CMK (cell line): ENCODE measurements around the gene KCNMB2.
"Not testable (repeated sequence)": the region's sequence is repeated elsewhere in the genome, so short reads cannot be mapped to it uniquely, and the experiment has no call there.

Experiments used
- DNase-seq: peaks from one replicate; pipeline ENCODE4 v3.0.0-alpha.2; 2010; ENCODE audit warnings: low read depth

KCNMB2 gene

DNA sequence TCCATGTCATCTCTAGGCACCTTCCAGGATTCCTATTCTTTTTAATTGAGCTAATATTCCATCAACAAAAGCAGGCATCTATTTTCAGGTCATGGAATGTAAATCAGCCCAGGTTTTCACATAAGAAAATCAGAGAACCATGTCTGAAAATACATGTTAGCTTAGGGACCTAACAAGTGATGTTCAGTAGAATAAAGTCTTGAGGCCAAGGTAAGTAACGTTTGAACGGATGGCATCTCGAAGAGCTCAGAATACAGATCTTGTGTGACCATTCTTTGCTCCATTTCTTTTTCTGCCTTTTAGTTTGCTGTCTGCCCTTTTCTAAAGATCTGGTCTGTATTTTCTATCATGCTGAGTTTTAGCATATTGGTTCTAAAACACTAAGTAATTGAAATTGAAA lies 16.5 kb upstream of the KCNMB2 start:
- no peak for DNase-seq

DNA sequence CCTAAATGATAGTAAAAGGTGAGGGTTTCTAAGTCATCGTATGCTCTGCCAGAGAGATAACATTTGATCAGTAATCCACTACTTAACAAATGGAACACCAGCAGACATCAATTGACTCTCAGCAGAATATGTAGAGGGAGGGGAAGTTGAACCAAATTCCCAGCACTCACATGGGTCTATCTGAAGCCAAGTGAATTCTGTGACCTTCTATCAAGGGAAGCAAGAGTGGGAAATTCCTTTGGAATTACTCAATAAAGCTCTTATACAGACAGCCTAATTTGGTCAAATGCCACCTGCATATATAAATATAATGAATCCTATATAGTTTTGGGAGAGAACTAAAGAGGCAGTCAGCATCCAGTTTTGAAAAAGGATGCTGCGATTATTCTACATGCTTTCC lies 15.8 kb upstream of the KCNMB2 start:
- DNase-seq = no peak

DNA sequence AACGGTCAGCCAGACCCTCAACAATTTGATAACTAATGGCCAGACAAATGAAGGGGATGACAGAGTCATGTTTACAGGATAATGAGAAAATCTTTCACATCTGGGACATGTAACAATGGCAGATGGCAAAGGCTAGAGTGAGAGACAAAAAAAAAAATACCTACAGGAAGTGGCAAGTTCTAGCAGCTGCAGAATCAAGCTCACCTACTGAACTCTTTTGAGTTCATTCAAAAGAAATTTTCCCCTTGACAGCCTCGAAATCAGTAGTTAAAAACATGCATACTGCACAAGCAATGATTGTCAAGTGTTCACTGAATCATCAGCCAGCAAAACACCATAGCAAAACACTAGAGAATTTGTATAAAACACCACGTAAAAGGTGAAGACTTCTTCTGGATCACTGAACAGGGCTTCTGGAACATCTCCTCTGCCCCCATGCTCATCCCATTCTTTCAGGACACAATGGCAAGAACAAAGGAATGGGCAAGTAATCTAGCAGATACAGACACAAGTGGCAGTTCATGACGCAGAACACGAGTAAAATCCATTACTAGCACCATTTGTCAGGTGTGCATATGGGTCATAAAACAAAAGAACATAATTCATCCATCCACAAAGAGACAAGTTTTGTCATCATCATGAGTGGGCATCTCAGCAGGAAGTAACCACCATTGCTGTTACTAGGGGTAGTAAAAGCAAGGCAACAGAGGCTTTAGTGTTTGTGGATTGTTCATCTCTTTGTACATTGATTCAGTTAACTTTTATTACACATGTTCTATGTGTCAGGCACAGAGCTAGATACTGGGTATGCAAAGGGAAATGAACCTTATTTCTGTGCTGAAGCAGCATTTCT lies 13.8 kb upstream of the KCNMB2 start:
- no peak for DNase-seq

DNA sequence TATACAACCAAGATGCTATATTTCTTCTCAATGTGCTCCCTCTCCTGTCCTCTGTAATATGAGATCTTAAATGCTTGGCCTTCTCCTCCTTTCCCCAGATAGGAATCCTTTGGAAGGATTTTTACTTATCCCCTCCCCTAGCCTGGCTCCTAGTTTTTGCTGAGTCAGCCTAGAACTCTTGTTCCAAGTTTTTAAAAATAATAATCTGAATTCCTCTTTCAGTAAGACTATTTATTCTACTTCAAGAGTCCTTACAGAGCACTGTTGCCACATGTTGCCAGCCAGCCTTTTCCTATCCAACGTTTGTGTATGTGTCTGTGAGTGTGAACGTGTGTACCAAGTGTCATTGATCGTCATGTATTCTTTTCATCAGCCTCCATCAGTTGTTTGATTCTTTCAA lies 11.0 kb upstream of the KCNMB2 start:
- DNase-seq = no peak

DNA sequence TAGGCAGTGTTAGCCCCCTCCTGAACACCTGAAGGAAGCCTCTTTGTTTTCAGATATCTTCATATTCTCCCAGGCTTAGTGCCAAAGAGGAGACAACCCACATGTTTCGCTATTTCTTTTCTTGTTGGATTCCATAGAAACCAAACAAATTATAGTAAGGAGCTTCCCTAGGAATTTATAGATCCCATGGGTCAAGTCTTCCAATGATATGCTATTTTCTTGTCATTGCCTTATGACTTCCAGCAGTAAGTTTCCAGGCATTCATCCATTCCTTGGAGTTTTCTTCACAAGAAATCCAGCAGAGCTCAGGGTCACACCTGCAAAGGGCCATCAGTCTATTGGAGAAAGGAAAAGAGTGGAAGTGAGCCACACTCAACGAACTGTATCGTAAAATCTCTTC lies 9.9 kb upstream of the KCNMB2 start:
- no peak for DNase-seq

DNA sequence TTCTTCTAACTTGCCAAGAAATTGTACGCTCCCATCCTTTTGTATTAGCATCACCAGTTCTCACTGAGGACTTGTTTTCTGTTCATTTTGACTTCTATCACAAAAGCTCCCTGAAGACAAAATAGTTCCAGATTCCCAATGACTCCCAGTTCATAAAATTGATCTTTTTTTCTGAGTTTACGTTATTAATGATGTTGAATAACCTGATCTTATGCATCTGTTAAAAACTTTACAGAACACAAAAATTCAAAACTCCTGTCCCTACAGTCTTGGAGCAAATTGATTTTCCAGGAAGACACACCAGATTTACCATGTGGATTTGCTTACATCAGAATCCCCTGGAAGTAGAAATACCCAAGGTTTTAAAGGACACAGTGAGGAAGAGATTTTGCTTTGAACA lies 8.3 kb upstream of the KCNMB2 start:
- no peak for DNase-seq

DNA sequence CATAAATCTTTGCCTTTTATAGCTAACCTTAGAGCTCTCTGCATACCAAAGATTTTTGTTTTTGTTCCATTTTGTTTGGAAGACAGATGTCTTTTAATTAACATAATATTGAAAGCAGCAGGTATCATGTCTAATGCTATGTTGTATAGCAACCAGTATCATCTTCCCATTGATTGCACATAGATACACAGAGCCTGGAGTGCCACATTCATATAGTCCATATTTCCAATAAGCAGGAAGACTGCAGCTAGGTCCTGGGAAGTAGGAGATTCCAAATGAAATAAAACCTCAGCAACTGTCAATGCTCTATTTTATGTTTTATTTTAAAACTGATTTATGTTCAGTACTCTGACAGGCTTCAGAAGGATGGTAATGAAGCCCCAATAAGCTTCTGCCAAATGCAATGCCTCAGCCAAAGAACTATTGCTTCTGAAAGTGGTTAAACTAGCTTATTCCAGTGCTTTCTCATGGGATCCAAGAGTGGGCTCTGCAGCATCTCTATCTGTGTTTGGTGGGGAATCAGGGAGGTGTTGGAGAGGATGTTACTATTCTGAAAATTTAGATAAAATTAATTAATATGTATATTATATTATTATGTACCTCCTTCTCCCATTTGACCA lies 6.5 kb upstream of the KCNMB2 start:
- no peak for DNase-seq

DNA sequence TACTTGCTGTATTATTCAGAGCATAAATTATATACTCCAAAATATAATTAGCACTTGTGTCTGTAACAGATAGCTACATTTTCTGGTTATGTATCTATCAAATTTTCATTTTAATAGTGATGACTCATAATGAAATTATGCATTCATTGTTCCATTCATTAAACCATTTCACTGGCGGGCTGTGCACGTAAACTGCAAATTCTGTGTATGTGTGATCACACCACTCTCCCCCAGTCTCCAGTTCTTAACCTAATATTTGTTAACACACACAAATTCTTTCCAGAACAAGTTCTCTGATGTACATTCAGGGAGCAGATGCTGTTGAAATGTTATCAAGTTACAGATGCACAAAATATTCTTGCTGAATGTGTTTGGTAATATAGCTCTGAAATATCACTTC lies 3.8 kb upstream of the KCNMB2 start:
- no peak for DNase-seq

DNA sequence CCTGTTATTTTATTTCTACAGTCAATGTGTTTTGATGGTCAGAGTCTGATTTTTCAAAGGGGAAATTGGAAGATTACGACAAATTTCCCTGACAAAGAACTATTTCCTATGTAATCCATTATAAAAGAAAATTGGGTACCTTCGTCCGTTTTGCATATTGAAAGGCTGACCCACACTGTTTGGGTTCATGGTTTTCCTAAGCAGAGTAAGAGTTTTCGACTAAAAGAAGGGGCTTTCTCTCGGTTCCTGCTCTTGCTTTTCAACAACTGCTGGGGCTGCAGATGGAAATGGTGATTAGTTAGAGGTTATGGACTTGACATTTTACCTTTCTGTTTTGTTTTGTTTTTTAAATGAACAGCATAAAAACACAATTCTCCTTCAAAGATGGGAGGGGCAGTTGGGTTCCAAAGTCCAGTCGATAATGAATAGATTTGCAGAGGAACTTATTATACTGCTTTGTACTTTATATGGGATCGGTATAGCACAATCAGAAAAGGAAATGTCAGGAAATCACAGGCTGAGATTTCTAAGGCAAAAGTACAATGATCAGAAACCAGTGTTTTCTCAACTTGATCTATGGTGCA lies 978 bp downstream of the KCNMB2 start:
- DNase-seq = no peak

DNA sequence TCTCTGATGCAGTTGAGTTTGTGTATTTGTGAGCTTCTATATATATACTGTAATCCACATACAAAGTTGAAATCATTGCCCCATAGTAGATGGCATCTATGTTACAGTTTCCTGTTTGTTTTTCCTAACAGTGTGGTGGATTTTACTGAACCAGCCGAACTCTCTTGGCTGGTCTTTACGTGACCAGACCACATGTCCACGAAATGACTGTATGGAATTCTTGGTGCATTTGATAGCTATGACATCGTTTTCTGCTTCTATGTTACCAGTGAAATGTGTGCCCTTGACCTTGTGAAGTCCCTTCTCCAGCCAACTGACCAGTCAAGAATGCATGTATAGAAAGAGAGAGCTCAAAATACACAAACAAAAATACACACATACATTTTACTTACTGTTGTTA lies 1.8 kb downstream of the KCNMB2 start:
- DNase-seq = no peak

DNA sequence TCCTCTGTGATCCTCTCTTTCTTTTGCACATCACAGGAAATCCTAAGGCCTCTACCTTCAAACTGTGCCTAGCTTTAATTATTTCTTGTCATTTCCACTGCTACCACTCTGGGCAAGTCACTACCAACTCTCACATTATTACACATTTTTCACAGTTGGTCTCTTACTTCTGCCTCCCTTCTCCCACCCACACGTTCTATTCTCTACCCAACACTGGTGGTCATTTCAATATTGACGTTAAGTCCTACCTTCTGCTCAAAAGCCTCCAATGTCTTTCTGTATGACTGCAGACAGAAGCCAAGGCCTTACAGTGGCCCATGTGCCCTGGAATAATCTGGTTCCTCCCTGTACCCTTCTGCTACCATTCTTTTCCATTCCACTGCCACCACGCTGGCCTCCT lies 3.9 kb downstream of the KCNMB2 start:
- DNase-seq = no peak

DNA sequence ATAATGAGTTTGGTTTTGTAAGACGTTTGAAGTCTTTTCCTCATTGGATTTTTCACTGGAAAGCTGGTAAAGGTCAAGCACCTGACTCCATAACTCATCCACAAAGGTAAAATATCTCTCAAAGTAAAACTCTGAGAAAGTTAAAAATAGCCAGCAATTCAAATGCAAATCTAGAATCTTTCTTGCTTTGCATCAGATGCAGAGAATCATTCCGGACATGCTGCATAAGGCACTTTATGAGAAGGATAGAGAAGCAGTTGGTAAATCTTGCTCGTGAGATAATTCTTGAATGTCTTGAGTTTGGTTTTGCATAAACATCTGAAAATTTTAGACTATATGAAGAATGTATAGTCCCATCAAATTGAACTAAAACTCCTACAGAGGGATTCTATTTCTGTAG lies 9.1 kb downstream of the KCNMB2 start:
- no peak for DNase-seq

DNA sequence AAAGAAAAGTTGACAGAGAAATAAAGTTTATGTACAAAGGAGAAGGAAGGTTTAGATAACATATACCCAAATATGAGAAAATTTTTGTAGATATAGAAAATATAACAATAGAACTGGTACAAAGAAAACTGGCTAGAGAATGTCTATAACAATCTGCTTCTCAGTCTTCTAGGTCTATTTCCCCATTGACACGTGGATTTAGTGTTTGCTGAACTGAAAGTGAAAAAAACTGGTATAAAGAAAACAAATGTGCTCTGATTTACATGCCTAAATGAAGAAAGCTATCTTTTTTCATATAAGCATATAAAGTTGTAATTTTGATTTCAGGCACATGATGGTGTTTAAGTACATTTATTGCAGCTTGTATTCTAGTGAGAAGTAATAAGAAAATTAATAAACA lies 9.8 kb downstream of the KCNMB2 start:
- DNase-seq = no peak

DNA sequence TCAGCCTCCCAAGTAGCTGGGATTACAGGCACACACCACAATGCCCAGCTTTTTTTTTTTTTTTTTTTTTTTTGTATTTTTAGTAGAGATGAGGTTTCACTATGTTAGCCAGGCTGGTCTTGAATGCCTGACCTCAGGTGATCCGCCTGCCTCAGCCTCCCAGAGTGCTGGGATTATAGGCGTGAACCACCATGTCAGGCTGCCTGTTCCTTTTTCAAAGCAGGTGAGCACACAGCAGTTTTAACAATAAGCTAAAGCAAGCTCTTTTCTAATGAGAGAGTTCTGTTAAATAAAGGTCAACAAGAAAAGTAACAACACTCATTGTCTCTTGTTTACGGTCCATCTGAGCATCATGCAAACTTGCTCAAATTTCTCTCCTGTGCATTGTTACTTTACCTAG lies 13.2 kb downstream of the KCNMB2 start:
- DNase-seq = not testable (repeated sequence)

DNA sequence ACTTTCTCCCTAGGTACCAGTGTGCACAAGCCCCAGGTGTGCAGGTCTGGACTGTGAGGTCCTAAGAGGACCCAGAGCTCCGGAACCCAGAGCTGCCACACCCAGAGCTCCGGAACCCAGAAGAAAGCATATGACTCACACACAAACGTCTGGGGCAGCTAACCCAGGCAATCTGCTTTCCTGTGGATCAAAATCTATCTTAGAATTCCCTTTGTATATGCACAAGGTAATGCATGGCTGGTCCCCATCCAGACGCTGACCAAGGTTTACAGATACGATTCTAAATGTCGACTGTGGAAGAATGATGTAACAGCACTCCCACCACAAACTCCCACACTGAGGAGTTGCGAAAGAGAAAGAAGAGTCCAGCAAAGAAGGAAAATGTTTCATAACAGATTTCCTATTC lies 15.7 kb downstream of the KCNMB2 start:
- DNase-seq = no peak

DNA sequence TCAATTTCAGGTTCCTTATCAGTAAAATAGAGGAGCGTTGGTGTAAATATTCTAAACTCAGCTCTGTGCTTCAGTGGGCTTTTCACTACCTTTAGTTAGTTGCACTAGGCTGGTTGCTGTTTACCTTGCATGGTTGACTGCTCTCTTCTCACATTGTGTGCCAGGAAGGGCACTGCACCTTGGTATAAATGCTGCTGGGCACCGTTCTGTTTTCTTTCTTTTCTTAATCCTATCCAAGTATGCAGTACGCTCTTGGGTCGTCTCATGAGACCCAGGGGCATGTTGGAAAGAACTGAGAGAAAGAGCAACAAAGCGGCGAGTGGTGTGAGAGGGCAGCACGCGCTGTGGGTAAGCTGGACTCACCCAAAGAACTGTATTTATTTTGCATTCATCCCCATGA lies 22.4 kb downstream of the KCNMB2 start:
- DNase-seq = no peak

DNA sequence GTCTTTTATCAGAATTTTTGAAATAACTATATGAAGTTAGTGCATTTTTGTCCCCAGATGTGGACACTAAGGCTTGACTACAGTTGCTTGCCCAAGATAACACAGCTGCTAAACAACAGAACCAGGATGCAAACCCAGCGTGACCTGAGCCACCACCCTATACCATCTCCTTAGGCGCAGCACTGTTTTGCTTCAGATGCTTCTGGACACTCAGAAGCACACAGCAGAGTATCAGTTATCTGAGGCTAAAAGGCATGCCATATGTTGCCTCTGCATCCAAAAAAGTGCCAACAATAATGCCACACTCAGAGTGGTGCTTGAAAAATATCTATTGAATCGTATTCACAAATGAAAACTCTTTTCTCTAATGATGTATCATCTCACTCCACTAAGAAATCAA lies 24.5 kb downstream of the KCNMB2 start:
- no peak for DNase-seq

DNA sequence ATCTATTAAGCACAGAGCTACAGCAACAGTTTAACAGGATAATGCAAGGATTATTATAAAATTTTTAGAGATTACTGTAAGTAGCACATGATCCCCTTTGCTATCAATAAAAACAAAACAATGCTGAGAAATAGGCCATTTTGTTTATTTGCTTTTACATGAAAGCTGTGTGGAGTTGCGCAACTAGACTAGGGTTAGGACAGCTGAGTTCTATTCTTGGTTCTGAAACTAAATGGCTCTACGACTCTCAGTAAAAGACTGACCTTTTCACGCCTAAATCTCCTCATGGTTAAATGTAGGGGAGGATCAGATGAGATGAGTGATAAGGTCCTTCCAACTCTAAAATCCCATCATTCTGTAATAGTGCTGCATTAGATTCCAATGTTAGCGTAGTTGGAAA lies 25.0 kb downstream of the KCNMB2 start:
- DNase-seq = no peak

DNA sequence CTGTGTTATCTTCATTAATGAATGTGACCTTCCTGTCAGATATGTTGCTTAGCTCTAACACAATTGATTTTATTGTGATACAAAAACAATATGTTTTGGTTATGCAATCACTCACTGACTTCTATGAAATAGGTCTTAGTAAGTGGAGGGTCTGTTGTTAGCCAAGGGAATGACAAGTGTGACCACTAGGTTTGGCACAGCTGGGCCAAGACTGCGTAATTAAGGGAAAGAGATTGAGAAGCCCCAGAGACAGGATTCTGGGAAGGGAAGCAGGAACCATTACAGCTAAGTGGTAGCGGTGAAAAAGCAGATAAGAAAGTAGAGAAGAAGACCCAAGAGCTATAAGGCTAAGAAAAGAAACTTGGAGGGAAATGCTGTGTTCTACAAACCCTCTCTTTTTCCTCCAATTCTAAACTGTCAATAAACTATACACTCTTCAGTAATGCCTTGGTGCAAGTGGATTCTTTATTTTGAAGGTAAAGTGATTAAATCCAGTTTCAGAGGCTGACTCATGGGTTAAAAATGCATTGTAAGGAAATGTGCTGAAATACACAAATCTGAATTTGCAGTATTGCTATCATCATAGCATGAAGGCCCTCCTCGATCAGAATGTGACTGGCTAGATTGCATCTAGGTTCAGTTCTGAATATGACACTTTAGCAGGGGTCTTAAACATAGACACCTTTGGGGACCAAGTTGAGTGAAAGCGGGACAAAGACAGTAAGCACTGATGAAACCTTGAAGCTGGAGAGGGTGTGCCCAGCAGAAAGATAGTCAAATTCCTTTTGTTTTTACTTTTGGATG lies 26.1 kb downstream of the KCNMB2 start:
- no peak for DNase-seq

DNA sequence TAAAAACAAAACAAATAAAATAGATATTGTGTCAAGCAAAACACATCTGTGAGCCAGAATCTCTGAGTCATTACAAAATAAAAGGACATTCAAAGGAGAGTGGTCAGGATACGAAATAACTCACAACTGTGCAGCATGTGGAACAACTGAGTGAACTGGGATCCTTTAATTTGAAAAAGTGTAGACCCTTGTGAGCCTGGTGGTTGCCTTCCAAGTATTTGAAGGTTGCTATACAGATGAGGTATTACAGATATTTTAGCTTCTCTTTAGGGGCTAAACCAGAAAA lies 26.7 kb downstream of the KCNMB2 start:
- DNase-seq = no peak

DNA sequence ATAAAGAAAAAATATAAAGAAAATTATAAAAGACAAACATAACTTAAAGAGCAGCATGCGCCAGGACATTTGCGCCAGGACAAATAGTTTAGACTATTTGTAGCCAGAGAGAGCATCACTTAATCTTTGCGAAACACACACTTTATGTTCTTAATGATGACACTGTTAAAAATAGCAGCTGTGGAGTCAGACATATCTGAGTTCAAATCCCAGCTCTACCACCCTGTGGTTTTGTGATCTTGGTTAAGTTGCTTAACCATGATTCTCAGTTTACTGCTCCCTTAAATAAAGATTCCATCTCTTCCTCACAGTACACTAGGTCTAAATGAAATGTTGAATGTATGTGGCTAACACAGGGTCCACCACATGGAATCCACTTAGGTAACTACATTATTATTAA lies 31.4 kb downstream of the KCNMB2 start:
- no peak for DNase-seq

DNA sequence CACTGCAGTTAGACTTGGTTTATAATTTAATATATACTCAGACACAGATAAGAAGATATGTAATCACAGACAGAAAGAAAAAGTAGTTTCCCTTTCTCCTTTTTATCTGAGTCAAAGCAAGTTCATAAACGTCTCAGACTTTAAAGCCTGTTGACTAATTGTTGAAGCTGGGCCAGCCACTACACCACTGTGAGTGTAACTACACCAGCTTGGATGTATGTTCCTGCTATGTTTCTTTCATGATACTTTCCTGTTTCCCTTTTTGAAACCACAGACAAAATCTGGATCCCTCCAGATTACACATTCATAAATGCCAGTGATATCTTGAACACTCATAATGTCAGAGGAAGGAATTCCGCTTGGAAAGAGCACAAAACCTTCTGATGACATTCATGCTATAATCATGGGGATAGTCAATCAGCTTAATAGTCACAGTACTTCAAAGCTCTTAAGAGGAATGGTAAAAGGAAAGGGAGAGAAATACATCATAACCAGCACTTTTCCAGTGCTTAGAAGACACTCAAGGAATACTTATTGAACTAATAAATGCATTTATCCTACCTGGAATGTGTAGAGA lies 32.0 kb downstream of the KCNMB2 start:
- DNase-seq = no peak

DNA sequence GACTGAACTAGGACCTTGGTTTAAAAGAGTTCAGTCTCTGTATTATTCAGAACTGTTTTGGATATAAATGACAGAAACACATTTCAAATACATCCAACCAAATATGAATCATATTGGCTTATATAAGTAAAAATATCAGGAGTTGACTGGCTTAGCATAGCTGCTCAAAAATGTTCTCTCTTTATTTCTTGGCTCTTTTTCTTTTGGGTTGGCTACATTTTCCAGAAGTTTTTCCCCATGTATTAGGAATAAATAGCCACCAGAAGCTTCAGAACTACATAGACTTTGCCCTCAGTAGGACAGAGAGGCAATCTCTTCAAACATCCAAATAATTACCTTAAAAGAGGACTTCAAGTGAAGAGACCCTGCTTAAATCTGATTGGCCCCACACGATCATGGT lies 32.7 kb downstream of the KCNMB2 start:
- DNase-seq = no peak
